ENCODE results near the gene ANKS3. TPM values are rescaled to one million over a fixed set of nuclear protein-coding genes. Genes with fewer than 3 reads are reported as not detected.

The ANKS3 gene
- total RNA-seq, 4 donors from 2014 or later = 29.3 to 58.8 (median 51.8) TPM

DNA sequence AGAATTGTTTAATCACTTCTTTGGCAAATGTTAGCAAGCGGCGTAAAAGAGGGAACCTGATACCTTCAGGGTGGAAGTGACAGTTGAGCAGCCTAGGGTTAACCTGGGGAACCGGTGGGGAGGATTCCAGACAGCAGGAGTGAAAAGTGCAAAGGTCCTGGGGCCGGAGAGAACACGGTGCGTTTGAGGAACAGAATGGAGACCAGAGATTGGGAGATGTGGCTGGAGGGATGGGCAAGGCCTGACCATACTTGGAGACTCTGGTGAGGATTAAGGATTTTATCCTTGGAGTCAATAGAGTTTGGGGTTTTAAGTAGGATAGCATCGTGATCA, 35.2 kb upstream of the ANKS3 start:
- H3K36me3 ChIP-seq = peaks cover 0 to 12% (median 0%) of the 10 kb centered on the region in 3 donors
- no peaks in the 10 kb centered on the region for H3K9me3 ChIP-seq
- TF ChIP-seq CTCF (IDR thresholded peaks at IDR 0.05) (no peak), EP300 (IDR thresholded peaks at IDR 0.05) (no peak), POLR2A (IDR thresholded peaks at IDR 0.05) (no peak)
- H3K4me1 ChIP-seq = peaks cover 0 to 36% (median 22%) of the 10 kb centered on the region in 4 donors
- H3K27me3 ChIP-seq = no peaks in the 10 kb centered on the region
- DNase-seq (ENCODE audit: low spot score in 2 of 2) = no peak
- 52 to 54% methylated on average over 7 of the region's 7 CpGs for WGBS, 2 donors
- H3K4me3 ChIP-seq = peak overlapping the region in 3 of 4 donors; percentile 45 to 82 (median 79)
- peak overlapping the region in 2 of 4 donors; percentile 88 to 94 for H3K27ac ChIP-seq

- TF ChIP-seq CTCF (IDR thresholded peaks at IDR 0.05) (no peak), POLR2A (IDR thresholded peaks at IDR 0.05) (peak; percentile 51 to 83), EP300 (IDR thresholded peaks at IDR 0.05) (peak; percentile 90 to 91)
- 5 to 6% methylated on average over 22 to 41 of the region's 48 CpGs for WGBS, 2 donors
These were observed 34.7 kb upstream of the ANKS3 start for GRCh38 chr16:4768549-4769305.

DNA sequence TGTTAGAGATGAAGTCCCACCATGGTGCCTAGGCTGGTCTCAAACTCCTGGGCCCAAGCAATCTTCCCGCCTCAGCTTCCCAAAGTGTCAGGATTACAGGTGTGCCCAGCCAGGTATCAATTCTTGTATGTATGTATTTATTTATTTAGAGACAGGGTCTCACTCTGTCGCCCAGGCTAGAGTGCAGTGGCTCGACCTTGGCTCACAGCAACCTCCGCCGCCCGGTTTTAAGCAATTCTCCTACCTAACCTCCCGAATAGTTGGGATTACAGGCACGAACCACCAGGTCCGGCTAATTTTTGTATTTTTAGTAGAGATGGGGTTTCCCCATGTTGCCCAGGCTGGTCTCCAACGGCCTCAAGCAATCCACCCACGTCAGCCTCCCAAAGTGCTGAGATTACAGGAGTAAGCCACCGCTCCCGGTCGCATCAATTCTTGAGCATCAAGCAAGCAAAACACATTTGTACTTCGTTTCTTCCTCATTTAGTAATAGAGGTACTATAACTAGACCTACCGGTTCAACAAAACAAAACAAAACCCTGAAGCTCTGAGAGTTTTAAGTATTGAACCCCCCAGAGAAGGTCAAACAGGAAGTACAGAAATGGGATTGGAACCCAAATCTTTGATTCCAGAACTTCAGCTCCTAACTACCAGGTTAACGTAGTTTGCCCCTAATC, 33.9 kb upstream of the ANKS3 start:
- Histone ChIP-seq H3K9me3 (no peaks in the 10 kb centered on the region), H3K27ac (peak overlapping the region; percentile 73 to 96 (median 91)), H3K27me3 (no peaks in the 10 kb centered on the region), H3K4me1 (peaks cover 0 to 45% (median 22%) of the 10 kb centered on the region in 4 donors), H3K4me3 (peak overlapping the region; percentile 45 to 82 (median 70)), H3K36me3 (peaks cover 0 to 24% (median 2%) of the 10 kb centered on the region in 3 donors)
- DNase-seq (ENCODE audit: low spot score in 2 of 2) = peak in 1 of 2 donors; percentile 27
- WGBS, 2 donors = 42 to 63% methylated on average over 17 of the region's 17 CpGs
- no peak for TF ChIP-seq POLR2A (IDR thresholded peaks at IDR 0.05)
- TF ChIP-seq EP300 (IDR thresholded peaks at IDR 0.05) = no peak
- no peak for TF ChIP-seq CTCF (IDR thresholded peaks at IDR 0.05)

More at GRCh38 chr16:4768549-4769305, 34.7 kb upstream of the ANKS3 start:
- Histone ChIP-seq H3K4me3 (peak overlapping the region; percentile 45 to 82 (median 70)), H3K4me1 (peaks cover 0 to 41% (median 22%) of the 10 kb centered on the region in 4 donors), H3K27me3 (no peaks in the 10 kb centered on the region), H3K27ac (peak overlapping the region; percentile 73 to 96 (median 91)), H3K9me3 (no peaks in the 10 kb centered on the region), H3K36me3 (peaks cover 0 to 17% (median 0%) of the 10 kb centered on the region in 3 donors)
- DNase-seq (ENCODE audit: low spot score in 2 of 2) = peak; percentile 91 to 98

DNA sequence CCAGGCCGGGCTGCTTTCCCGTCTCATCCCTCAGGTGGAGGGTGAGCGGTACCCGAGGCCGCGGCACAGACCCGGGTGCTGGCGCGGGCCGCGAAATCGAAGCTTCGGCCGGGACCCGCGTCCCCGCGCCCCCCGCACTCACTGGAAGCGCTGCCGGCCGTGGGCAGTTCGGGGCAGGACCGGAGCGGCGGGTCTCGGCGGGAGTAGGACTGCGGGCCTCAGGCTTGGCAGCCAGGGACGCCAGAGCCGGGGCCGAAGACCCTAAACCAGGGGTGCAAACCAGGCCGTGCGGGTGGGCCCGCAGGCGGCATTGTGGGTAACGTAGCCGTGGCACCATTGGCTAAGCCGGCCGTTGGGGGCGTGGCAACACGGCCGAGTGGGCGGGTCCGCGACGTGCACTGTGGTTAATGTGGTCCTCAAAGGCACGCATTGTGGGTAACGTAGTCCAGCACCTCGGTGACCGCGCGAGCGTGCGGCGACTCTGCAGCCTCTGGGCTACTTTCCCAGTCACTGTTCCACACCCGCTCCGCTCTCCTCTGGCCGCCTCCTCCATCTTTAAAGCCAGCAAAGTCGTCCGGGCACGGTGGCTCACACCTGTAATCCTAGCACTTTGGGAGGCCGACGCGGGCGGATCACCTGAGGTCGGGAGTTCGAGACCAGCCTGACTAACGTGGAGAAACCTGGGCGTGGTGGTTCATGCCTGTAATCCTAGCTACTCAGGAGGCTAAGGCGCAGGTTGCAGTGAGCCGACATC, 33.0 kb upstream of the ANKS3 start, which contains the start of gene ZNF500:
Gene ZNF500, minus strand, starts transcription at position 288 of the 754 bp plus-strand sequence. CDS start 1,184 bp downstream, outside the sequence.
- no peaks in the 10 kb centered on the region for H3K27me3 ChIP-seq
- WGBS, 2 donors = 4 to 8% methylated on average over 41 to 52 of the region's 72 CpGs
- peaks cover 0 to 52% (median 22%) of the 10 kb centered on the region in 4 donors for H3K4me1 ChIP-seq

More for the DNA sequence above, 33.0 kb upstream of the ANKS3 start, which contains the start of gene ZNF500:
- Histone ChIP-seq H3K4me3 (peak within 1 kb of the TSS; percentile 79 to 99 (median 82)), H3K27ac (peak within 1 kb of the TSS; percentile 73 to 96 (median 91)), H3K9me3 (no peaks in the 10 kb centered on the region), H3K36me3 (peaks cover 0 to 34% (median 4%) of the 10 kb centered on the region in 3 donors)
- TF ChIP-seq EP300 (IDR thresholded peaks at IDR 0.05) = peak; percentile 71 to 80
- peak in 1 of 2 donors; percentile 70 for TF ChIP-seq POLR2A (IDR thresholded peaks at IDR 0.05)
- TF ChIP-seq CTCF (IDR thresholded peaks at IDR 0.05) = peak in 1 of 5 experiments; percentile 24
- DNase-seq (ENCODE audit: low spot score in 2 of 2) = peak; percentile 99
